T-helper 1 cell treated with Interleukin-12 subunit alpha and Interleukin-12 subunit beta and Interleukin-4 antibody, amounts not matched to agents 30 ng/mL and 1 ng/mL, for 36 hours (primary cell): ENCODE results near the gene SMCO3. TPM values are rescaled to one million over a fixed set of nuclear protein-coding genes. Genes with fewer than 3 reads are reported as not detected.

Experiments used
- total RNA-seq: library from RNA; stranded (reverse); gene quantifications from 2 replicates; pipeline ENCODE4 v1.2.3, GENCODE V29; 2022

The SMCO3 gene
- total RNA-seq, 1 donor from 2014 or later = not detected

Other genes with a start within 250 kb of the SMCO3 start
- not detected in 2 replicates for gene PLBD1, start 246.3 kb downstream of the SMCO3 start, total RNA-seq
- gene GUCY2C, start 117.6 kb downstream of the SMCO3 start, total RNA-seq = not detected in 2 replicates
- 86.5 and 93.6 TPM in 2 replicates for gene WBP11, start 10.7 kb downstream of the SMCO3 start, total RNA-seq
- 1.2 and 1.8 TPM in 2 replicates for gene C12orf60, start 10.5 kb downstream of the SMCO3 start, total RNA-seq
- gene ART4, start 29.3 kb upstream of the SMCO3 start, total RNA-seq = not detected in 2 replicates
- gene MGP, start 71.7 kb upstream of the SMCO3 start, total RNA-seq = 0.25 TPM in 1 of 2 replicates, not detected in the other
- 10.5 and 11.9 TPM in 2 replicates for gene ERP27, start 124.4 kb upstream of the SMCO3 start, total RNA-seq
- 1,194 and 1,202 TPM in 2 replicates for gene ARHGDIB, start 147.4 kb upstream of the SMCO3 start, total RNA-seq
- not detected in 2 replicates for gene PDE6H, start 158.9 kb upstream of the SMCO3 start, total RNA-seq